CD4-positive, alpha-beta T cell (primary cell): ENCODE data around the gene TBC1D22A. TPM values are rescaled to one million over a fixed set of nuclear protein-coding genes. Genes with fewer than 3 reads are reported as not detected.

ENCODE experiments used
- ATAC-seq: fragments of 200-7000 bp; cut with Tn5 transposase; one replicate; pipeline ENCODE4 v1.10.0; 2022; ENCODE audit warnings: mild to moderate bottlenecking; ENCODE audit not compliant: poor library complexity
- CTCF ChIA-PET: fragments of 350-600 bp; sonication (Branson Sonifier 250); formaldehyde crosslinking; loops from one replicate; lab custom pipeline; 2021; ENCODE audit warnings: antibody characterized with exemption, inconsistent platforms; lab: Charles Lee
- POLR2A ChIA-PET: fragments of 350-600 bp; sonication (Branson Sonifier 250); formaldehyde crosslinking; loops from one replicate; lab custom pipeline; 2021; ENCODE audit warnings: antibody characterized with exemption, inconsistent platforms; lab: Charles Lee
- DNase-seq, 14 experiments: peaks; one replicate each; pipeline ENCODE4 v3.0.0-alpha.2; 2013 to 2020; ENCODE audit warnings: mixed read lengths in 2 of 14
- H3K27ac ChIP-seq, 2 donors: one replicate each; pipeline versions ENCODE4 v1.5.1 to v1.7.0; 2013; ENCODE audit warnings: low read length in 2 of 2, low read depth in 1 of 2, mild to moderate bottlenecking in 1 of 2
- H3K27me3 ChIP-seq, 2 experiments: 1 replicate in 1 of 2; 2 replicates in 1 of 2; pipeline versions ENCODE4 v1.6.1 to v1.7.0; 2013; ENCODE audit warnings: low read length in 2 of 2, control low read depth in 1 of 2, mild to moderate bottlenecking in 1 of 2, moderate library complexity in 1 of 2; ENCODE audit not compliant: insufficient read depth in 2 of 2, control insufficient read depth in 1 of 2
- H3K36me3 ChIP-seq: one replicate; pipeline ENCODE4 v1.6.1; 2013; ENCODE audit warnings: low read length, control low read depth; ENCODE audit not compliant: insufficient read depth
- H3K4me1 ChIP-seq: one replicate; pipeline ENCODE4 v1.6.1; 2013; ENCODE audit warnings: low read length, control low read depth; ENCODE audit not compliant: insufficient read depth
- H3K4me3 ChIP-seq: one replicate; pipeline ENCODE4 v1.5.1; 2013; ENCODE audit warnings: mild to moderate bottlenecking, low read length, moderate library complexity
- H3K9me3 ChIP-seq, 2 experiments: 1 replicate in 1 of 2; 2 replicates in 1 of 2; pipeline versions ENCODE4 v1.6.1 to v1.7.0; 2013; ENCODE audit warnings: low read length in 2 of 2, mild to moderate bottlenecking in 2 of 2, control low read depth in 1 of 2, moderate library complexity in 1 of 2; ENCODE audit not compliant: control insufficient read depth in 1 of 2, insufficient read depth in 1 of 2
- H3K27ac Mint-ChIP-seq: one replicate; pipeline ENCODE4 v1.8.0; 2020; ENCODE audit warnings: mixed read lengths
- H3K27me3 Mint-ChIP-seq: one replicate; pipeline ENCODE4 v1.8.0; 2021; ENCODE audit warnings: mixed read lengths
- H3K36me3 Mint-ChIP-seq: one replicate; pipeline ENCODE4 v1.8.0; 2021; ENCODE audit warnings: low read depth, mixed read lengths
- H3K4me1 Mint-ChIP-seq: one replicate; pipeline ENCODE4 v1.8.0; 2021; ENCODE audit warnings: low read depth, mixed read lengths
- H3K4me3 Mint-ChIP-seq: one replicate; pipeline ENCODE4 v1.8.0; 2020; ENCODE audit warnings: mild to moderate bottlenecking, mixed read lengths
- H3K9me3 Mint-ChIP-seq: one replicate; pipeline ENCODE4 v1.8.0; 2020; ENCODE audit warnings: mixed read lengths
- intact Hi-C, 2 experiments: fragments of 100-400 bp; cut with DNase I in 1 of 2; cut with micrococcal nuclease in 1 of 2; formaldehyde crosslinking; loops; one replicate each; pipeline versions ENCODE4 v1.15.1 to v1.9.0; 2023 to 2025; cut with DNase I, micrococcal nuclease
- total RNA-seq, 174 experiments: library from RNA in 2 of 174; stranded (reverse) in 2 of 174; gene quantifications; one replicate each; pipeline ENCODE4 v1.2.3 and lab custom pipeline; 2021 to 2026
- TF ChIP-seq, protein P1 (sequence below): fragments of 200-600 bp; IDR thresholded peaks from one replicate; pipeline ENCODE4 v1.8.0; 2022; ENCODE audit warnings: antibody characterized with exemption, mild to moderate bottlenecking

Gene TBC1D22A
- total RNA-seq, 2 experiments from 2014 or later: 27.1 to 31.7 TPM

DNA sequence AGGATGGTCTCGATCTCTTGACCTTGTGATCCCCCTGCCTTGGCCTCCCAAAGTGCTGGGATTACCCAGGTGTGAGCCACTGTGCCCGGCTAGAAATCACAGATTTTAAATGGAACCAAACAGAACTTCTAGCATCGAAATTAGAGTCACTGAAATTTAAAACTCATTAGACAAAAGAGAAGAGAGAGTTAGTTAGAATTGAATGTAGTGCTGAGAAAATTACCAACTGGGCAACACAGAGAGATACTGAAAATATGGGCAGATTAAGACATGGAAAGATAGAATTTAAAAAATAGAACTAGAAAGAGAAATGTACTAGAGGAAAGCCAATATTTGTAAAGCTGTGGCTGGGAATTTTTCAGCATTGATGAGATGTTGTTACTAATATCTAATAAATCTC, 217.9 kb downstream of the TBC1D22A start:
- Histone ChIP-seq H3K27ac (no peak overlapping the region), H3K9me3 (no peaks in the 10 kb centered on the region), H3K36me3 (peaks cover 31% of the 10 kb centered on the region), H3K27me3 (no peaks in the 10 kb centered on the region), H3K4me3 (no peak overlapping the region), H3K4me1 (no peaks in the 10 kb centered on the region)
- Mint-ChIP-seq H3K4me3 (no peak overlapping the region), H3K36me3 (peaks cover 51% of the 10 kb centered on the region), H3K27ac (no peak overlapping the region), H3K4me1 (no peaks in the 10 kb centered on the region), H3K27me3 (no peaks in the 10 kb centered on the region), H3K9me3 (no peaks in the 10 kb centered on the region)
- TF ChIP-seq, protein P1, sequence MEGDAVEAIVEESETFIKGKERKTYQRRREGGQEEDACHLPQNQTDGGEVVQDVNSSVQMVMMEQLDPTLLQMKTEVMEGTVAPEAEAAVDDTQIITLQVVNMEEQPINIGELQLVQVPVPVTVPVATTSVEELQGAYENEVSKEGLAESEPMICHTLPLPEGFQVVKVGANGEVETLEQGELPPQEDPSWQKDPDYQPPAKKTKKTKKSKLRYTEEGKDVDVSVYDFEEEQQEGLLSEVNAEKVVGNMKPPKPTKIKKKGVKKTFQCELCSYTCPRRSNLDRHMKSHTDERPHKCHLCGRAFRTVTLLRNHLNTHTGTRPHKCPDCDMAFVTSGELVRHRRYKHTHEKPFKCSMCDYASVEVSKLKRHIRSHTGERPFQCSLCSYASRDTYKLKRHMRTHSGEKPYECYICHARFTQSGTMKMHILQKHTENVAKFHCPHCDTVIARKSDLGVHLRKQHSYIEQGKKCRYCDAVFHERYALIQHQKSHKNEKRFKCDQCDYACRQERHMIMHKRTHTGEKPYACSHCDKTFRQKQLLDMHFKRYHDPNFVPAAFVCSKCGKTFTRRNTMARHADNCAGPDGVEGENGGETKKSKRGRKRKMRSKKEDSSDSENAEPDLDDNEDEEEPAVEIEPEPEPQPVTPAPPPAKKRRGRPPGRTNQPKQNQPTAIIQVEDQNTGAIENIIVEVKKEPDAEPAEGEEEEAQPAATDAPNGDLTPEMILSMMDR: no peak
- POLR2A ChIA-PET: no interaction called here
- CTCF ChIA-PET: no interaction called here
- intact Hi-C loops: no loop called here
- ATAC-seq (no peak), DNase-seq (no peak)

DNA sequence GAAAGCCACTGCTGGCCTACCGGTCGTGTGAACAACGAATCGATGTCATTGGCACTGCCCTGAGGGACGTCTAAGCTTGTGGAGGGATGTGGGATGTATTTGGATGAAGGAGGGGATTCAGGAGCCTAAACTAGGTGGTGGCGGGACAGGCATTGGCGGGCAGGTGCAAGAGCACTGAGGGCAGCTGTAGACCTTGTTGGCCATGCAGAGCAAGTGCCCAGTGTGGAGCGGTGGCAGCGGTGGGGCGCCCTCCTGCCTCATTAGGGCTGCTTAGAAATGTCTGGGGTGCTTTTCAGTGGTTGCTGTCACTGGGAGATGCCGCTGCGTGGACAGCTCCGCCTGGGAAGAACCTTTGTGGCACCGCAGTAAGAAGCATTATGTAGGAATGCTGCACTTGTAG, 220.2 kb downstream of the TBC1D22A start:
- Mint-ChIP-seq H3K36me3 (peaks cover 29% of the 10 kb centered on the region), H3K9me3 (no peaks in the 10 kb centered on the region), H3K4me3 (no peak overlapping the region), H3K27ac (no peak overlapping the region), H3K27me3 (no peaks in the 10 kb centered on the region), H3K4me1 (no peaks in the 10 kb centered on the region)
- Histone ChIP-seq H3K27me3 (no peaks in the 10 kb centered on the region), H3K4me1 (no peaks in the 10 kb centered on the region), H3K27ac (no peak overlapping the region), H3K4me3 (no peak overlapping the region), H3K36me3 (peaks cover 10% of the 10 kb centered on the region), H3K9me3 (no peaks in the 10 kb centered on the region)
- DNase-seq (no peak), ATAC-seq (no peak)
- ChIA-PET CTCF (no interaction called here), POLR2A (no interaction called here)
- intact Hi-C loops: no loop called here
- TF ChIP-seq, protein P1: no peak

DNA sequence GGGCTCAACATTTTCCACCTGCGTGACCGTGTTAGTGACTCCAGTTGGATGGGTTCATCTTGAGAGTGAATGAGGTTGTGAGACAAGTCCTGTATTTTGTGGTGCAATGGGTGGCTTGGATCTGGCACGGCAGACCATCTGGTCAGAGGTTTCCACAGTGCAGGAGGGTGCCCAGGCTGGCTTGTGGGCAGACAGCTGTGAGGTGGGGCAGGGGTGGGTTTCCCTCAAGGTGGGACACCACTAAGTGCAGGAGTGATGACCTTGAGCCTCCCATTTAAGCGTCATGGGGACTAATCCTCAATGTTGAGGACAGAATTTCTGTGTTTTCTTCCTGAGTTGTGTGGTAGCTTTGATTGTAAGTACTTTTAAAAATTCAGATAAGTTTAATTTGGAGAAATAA, 220.6 kb downstream of the TBC1D22A start:
- DNase-seq: no peak
- H3K27me3 ChIP-seq: no peaks in the 10 kb centered on the region
- no peak for ATAC-seq
- intact Hi-C loops: no loop called here
- H3K36me3 ChIP-seq: peaks cover 7% of the 10 kb centered on the region
- ChIA-PET POLR2A (no interaction called here), CTCF (no interaction called here)
- H3K4me1 Mint-ChIP-seq: no peaks in the 10 kb centered on the region
- TF ChIP-seq, protein P1: no peak
- no peak overlapping the region for H3K27ac Mint-ChIP-seq
- no peaks in the 10 kb centered on the region for H3K27me3 Mint-ChIP-seq
- no peaks in the 10 kb centered on the region for H3K4me1 ChIP-seq
- no peak overlapping the region for H3K4me3 Mint-ChIP-seq
- H3K9me3 Mint-ChIP-seq: no peaks in the 10 kb centered on the region
- peaks cover 26% of the 10 kb centered on the region for H3K36me3 Mint-ChIP-seq
- H3K4me3 ChIP-seq: no peak overlapping the region
- H3K9me3 ChIP-seq: no peaks in the 10 kb centered on the region
- no peak overlapping the region for H3K27ac ChIP-seq
